ENCODE data around the gene MEMO1.
A peak's percentile ranks its signal among the peaks of the same experiment; 100 is the strongest.

Gene MEMO1

GRCh38 chr2:31894656-31895055, 116.2 kb downstream of the MEMO1 start:
- no peak for TF ChIP-seq CTBP1 (IDR thresholded peaks at IDR 0.05; ENCODE audit: borderline replicate concordance)
- TF ChIP-seq ZNF384 (IDR thresholded peaks at IDR 0.05): no peak
- no peak for TF ChIP-seq LEF1 (IDR thresholded peaks at IDR 0.05; ENCODE audit: borderline replicate concordance)
- no peak for TF ChIP-seq FOXK2 (IDR thresholded peaks at IDR 0.05)
- no peak for TF ChIP-seq FOXM1 (IDR thresholded peaks at IDR 0.05; ENCODE audit: borderline replicate concordance)
- no peak for TF ChIP-seq NFRKB (IDR thresholded peaks at IDR 0.05)
- TF ChIP-seq FOXA1 (IDR thresholded peaks at IDR 0.05): no peak
- no peak for DNase-seq (ENCODE audit: extremely low spot score)
- POLR2A ChIA-PET: no interaction called here
- CTCF ChIA-PET: no interaction called here

DNA sequence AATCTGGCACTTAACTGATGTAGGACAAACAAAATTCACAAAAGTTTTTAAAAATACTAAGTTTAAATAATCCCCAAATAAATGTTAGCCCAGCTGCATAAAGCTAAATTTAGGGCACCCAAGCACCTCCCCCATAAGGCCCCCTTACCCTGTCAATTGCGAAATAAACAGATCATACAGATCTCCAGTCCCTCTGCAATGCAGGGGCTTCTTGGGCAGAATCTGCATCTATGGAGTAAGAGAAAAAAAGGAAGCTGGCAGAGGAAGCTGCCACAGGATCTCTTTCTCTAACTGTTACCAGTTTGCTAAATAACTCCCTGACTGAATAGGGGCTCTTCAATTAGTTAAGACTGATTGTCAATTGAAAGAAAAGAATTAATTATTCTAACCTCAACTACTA, 117.7 kb downstream of the MEMO1 start:
- ChIA-PET POLR2A (no interaction called here), CTCF (no interaction called here)
- TF ChIP-seq L3MBTL2 (conservative IDR thresholded peaks at IDR 0.05) (no peak), SP1 (IDR thresholded peaks at IDR 0.05) (no peak), ARNT (IDR thresholded peaks at IDR 0.05) (no peak), FOXA1 (IDR thresholded peaks at IDR 0.05) (no peak), FOXK2 (IDR thresholded peaks at IDR 0.05) (no peak), NFRKB (IDR thresholded peaks at IDR 0.05) (no peak), ELF4 (IDR thresholded peaks at IDR 0.05) (no peak), LEF1 (IDR thresholded peaks at IDR 0.05; ENCODE audit: borderline replicate concordance) (no peak), FOXM1 (IDR thresholded peaks at IDR 0.05; ENCODE audit: borderline replicate concordance) (no peak), BHLHE40 (IDR thresholded peaks at IDR 0.05; ENCODE audit: borderline replicate concordance) (no peak), ZNF384 (IDR thresholded peaks at IDR 0.05) (no peak), TARDBP (IDR thresholded peaks at IDR 0.05) (no peak), CTBP1 (IDR thresholded peaks at IDR 0.05; ENCODE audit: borderline replicate concordance) (no peak), SUZ12 (IDR thresholded peaks at IDR 0.05) (no peak), HDGF (IDR thresholded peaks at IDR 0.05; ENCODE audit: borderline replicate concordance) (no peak)
- TF ChIP-seq, protein P1, sequence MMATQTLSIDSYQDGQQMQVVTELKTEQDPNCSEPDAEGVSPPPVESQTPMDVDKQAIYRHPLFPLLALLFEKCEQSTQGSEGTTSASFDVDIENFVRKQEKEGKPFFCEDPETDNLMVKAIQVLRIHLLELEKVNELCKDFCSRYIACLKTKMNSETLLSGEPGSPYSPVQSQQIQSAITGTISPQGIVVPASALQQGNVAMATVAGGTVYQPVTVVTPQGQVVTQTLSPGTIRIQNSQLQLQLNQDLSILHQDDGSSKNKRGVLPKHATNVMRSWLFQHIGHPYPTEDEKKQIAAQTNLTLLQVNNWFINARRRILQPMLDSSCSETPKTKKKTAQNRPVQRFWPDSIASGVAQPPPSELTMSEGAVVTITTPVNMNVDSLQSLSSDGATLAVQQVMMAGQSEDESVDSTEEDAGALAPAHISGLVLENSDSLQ (IDR thresholded peaks at IDR 0.05): no peak
- no peak for DNase-seq (ENCODE audit: extremely low spot score)

- ChIA-PET POLR2A (no interaction called here), CTCF (no interaction called here)
- TF ChIP-seq NFRKB (IDR thresholded peaks at IDR 0.05) (no peak), CTBP1 (IDR thresholded peaks at IDR 0.05; ENCODE audit: borderline replicate concordance) (no peak), BHLHE40 (IDR thresholded peaks at IDR 0.05; ENCODE audit: borderline replicate concordance) (no peak), L3MBTL2 (conservative IDR thresholded peaks at IDR 0.05) (no peak), ELF4 (IDR thresholded peaks at IDR 0.05) (no peak), SUZ12 (IDR thresholded peaks at IDR 0.05) (no peak), FOXK2 (IDR thresholded peaks at IDR 0.05) (no peak), TARDBP (IDR thresholded peaks at IDR 0.05) (no peak), LEF1 (IDR thresholded peaks at IDR 0.05; ENCODE audit: borderline replicate concordance) (no peak), ARNT (IDR thresholded peaks at IDR 0.05) (no peak), ZNF384 (IDR thresholded peaks at IDR 0.05) (no peak), HDGF (IDR thresholded peaks at IDR 0.05; ENCODE audit: borderline replicate concordance) (no peak), FOXA1 (IDR thresholded peaks at IDR 0.05) (no peak), SP1 (IDR thresholded peaks at IDR 0.05) (no peak)
- DNase-seq (ENCODE audit: extremely low spot score): no peak
Measured at GRCh38 chr2:31889044-31889443, 121.8 kb downstream of the MEMO1 start.

- TF ChIP-seq, protein P1 (IDR thresholded peaks at IDR 0.05): no peak
- TF ChIP-seq L3MBTL2 (conservative IDR thresholded peaks at IDR 0.05): no peak
- no peak for TF ChIP-seq FOXA1 (IDR thresholded peaks at IDR 0.05)
- TF ChIP-seq ARNT (IDR thresholded peaks at IDR 0.05): no peak
- TF ChIP-seq ZNF384 (IDR thresholded peaks at IDR 0.05): no peak
- TF ChIP-seq FOXK2 (IDR thresholded peaks at IDR 0.05): no peak
- TF ChIP-seq ELF4 (IDR thresholded peaks at IDR 0.05): no peak
- TF ChIP-seq NFRKB (IDR thresholded peaks at IDR 0.05): no peak
- TF ChIP-seq SP1 (IDR thresholded peaks at IDR 0.05): no peak
- TF ChIP-seq BHLHE40 (IDR thresholded peaks at IDR 0.05; ENCODE audit: borderline replicate concordance): no peak
- no peak for TF ChIP-seq TARDBP (IDR thresholded peaks at IDR 0.05)
- no peak for TF ChIP-seq HDGF (IDR thresholded peaks at IDR 0.05; ENCODE audit: borderline replicate concordance)
- TF ChIP-seq LEF1 (IDR thresholded peaks at IDR 0.05; ENCODE audit: borderline replicate concordance): no peak
- POLR2A ChIA-PET: no interaction called here
- DNase-seq (ENCODE audit: extremely low spot score): no peak
- CTCF ChIA-PET: no interaction called here
Measured at GRCh38 chr2:31888550-31888949, 122.3 kb downstream of the MEMO1 start.

GRCh38 chr2:31886700-31887099, 124.1 kb downstream of the MEMO1 start:
- POLR2A ChIA-PET: no interaction called here
- CTCF ChIA-PET: interaction anchor here (0.9 to 1.0 kb wide), 2 partner anchors 14 to 168 kb away, joined by 3 read pairs; no protein-coding TSS in a partner anchor
- TF ChIP-seq FOXA1 (IDR thresholded peaks at IDR 0.05) (no peak), SP1 (IDR thresholded peaks at IDR 0.05) (no peak), L3MBTL2 (conservative IDR thresholded peaks at IDR 0.05) (no peak), HDGF (IDR thresholded peaks at IDR 0.05; ENCODE audit: borderline replicate concordance) (no peak), FOXK2 (IDR thresholded peaks at IDR 0.05) (no peak), ZNF384 (IDR thresholded peaks at IDR 0.05) (no peak)
- TF ChIP-seq, protein P1 (IDR thresholded peaks at IDR 0.05): no peak
- peak; percentile 18 for DNase-seq (ENCODE audit: extremely low spot score)

DNA sequence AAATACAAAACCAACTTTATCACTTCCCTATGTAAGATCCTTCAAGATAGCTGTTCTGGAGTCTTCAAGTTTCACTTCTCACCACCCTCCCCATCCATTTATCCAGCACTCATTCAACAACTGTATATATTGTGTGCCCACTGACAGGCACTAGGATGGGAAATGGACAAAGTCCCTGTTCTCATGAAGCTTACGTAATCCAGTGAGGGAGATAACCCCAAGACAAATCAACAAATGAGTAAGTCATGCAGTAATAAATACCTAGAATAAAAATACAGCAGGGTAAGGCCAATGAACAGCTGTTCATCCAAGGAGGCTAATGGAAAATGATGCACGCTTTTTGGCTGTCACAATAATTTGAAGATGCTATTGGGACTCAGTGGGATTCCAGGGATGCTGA, 133.8 kb downstream of the MEMO1 start:
- no peak for TF ChIP-seq ELF4 (IDR thresholded peaks at IDR 0.05)
- TF ChIP-seq FOXK2 (IDR thresholded peaks at IDR 0.05): no peak
- TF ChIP-seq ZNF384 (IDR thresholded peaks at IDR 0.05): no peak
- no peak for TF ChIP-seq SP1 (IDR thresholded peaks at IDR 0.05)
- no peak for TF ChIP-seq FOXM1 (IDR thresholded peaks at IDR 0.05; ENCODE audit: borderline replicate concordance)
- no peak for TF ChIP-seq TARDBP (IDR thresholded peaks at IDR 0.05)
- no peak for TF ChIP-seq LEF1 (IDR thresholded peaks at IDR 0.05; ENCODE audit: borderline replicate concordance)
- no peak for TF ChIP-seq BHLHE40 (IDR thresholded peaks at IDR 0.05; ENCODE audit: borderline replicate concordance)
- no peak for TF ChIP-seq NFRKB (IDR thresholded peaks at IDR 0.05)
- TF ChIP-seq, protein P1 (IDR thresholded peaks at IDR 0.05): no peak
- no peak for TF ChIP-seq ARNT (IDR thresholded peaks at IDR 0.05)
- no peak for TF ChIP-seq SUZ12 (IDR thresholded peaks at IDR 0.05)
- no peak for TF ChIP-seq L3MBTL2 (conservative IDR thresholded peaks at IDR 0.05)
- TF ChIP-seq HDGF (IDR thresholded peaks at IDR 0.05; ENCODE audit: borderline replicate concordance): no peak
- TF ChIP-seq FOXA1 (IDR thresholded peaks at IDR 0.05): no peak
- TF ChIP-seq CTBP1 (IDR thresholded peaks at IDR 0.05; ENCODE audit: borderline replicate concordance): no peak
- POLR2A ChIA-PET: no interaction called here
- CTCF ChIA-PET: no interaction called here
- DNase-seq (ENCODE audit: extremely low spot score): no peak
